WTC11 (cell line): ENCODE results near the gene PTPRN2.
"Not testable (repeated sequence)": the region's sequence is repeated elsewhere in the genome, so short reads cannot be mapped to it uniquely, and the experiment has no call there.

Experiments
- ARID4B ChIP-seq: sonication (generic); formaldehyde crosslinking; IDR thresholded peaks from 2 replicates; pipeline ENCODE4 v1.8.0; 2023; ENCODE audit warnings: missing genetic modification reagents, mild to moderate bottlenecking, borderline replicate concordance
- CTCF ChIP-seq: fragments of 200-600 bp; IDR thresholded peaks from 2 replicates; pipeline ENCODE4 v1.8.0; 2022; ENCODE audit warnings: antibody characterized with exemption
- E2F4 ChIP-seq: sonication (generic); formaldehyde crosslinking; IDR thresholded peaks from 2 replicates; pipeline ENCODE4 v1.8.1; 2022; ENCODE audit warnings: low read depth, mild to moderate bottlenecking, moderate library complexity, missing genetic modification reagents, borderline replicate concordance
- JAZF1 ChIP-seq: fragments of 250-450 bp; sonication (Bioruptor Pico); IDR thresholded peaks from 2 replicates; pipeline ENCODE4 v1.9.0; 2021; ENCODE audit warnings: moderate library complexity, mild to moderate bottlenecking, inconsistent platforms
- MAX ChIP-seq: sonication (generic); formaldehyde crosslinking; IDR thresholded peaks from 2 replicates; pipeline ENCODE4 v1.8.0; 2022; ENCODE audit warnings: mild to moderate bottlenecking, missing genetic modification reagents
- NR1H2 ChIP-seq: sonication (generic); formaldehyde crosslinking; IDR thresholded peaks from 2 replicates; pipeline ENCODE4 v1.9.0; 2021; ENCODE audit warnings: mild to moderate bottlenecking, moderate library complexity, missing genetic modification reagents
- RELA ChIP-seq: sonication (generic); formaldehyde crosslinking; IDR thresholded peaks from 2 replicates; pipeline ENCODE4 v1.8.1; 2022; ENCODE audit warnings: missing genetic modification reagents, mild to moderate bottlenecking, borderline replicate concordance
- SP1 ChIP-seq: sonication (generic); formaldehyde crosslinking; conservative IDR thresholded peaks from 2 replicates; pipeline ENCODE4 v1.8.1; 2022; ENCODE audit warnings: missing genetic modification reagents
- TEAD4 ChIP-seq: sonication (generic); formaldehyde crosslinking; IDR thresholded peaks from 2 replicates; pipeline ENCODE4 v1.8.0; 2022; ENCODE audit warnings: mild to moderate bottlenecking, missing genetic modification reagents
- ZNF281 ChIP-seq: sonication (generic); formaldehyde crosslinking; IDR thresholded peaks from 2 replicates; pipeline ENCODE4 v1.8.0; 2023; ENCODE audit warnings: mild to moderate bottlenecking, missing genetic modification reagents

- TF ChIP-seq SP1 (CRISPR knock-in tag); E2F4 (CRISPR knock-in tag); JAZF1 (CRISPR knock-in tag); CTCF; NR1H2; TEAD4 (CRISPR knock-in tag); MAX; RELA (CRISPR knock-in tag); ZNF281 (CRISPR knock-in tag); ARID4B (CRISPR knock-in tag): not testable (repeated sequence)
Measured at GRCh38 chr7:157895098-157895497, 692.5 kb downstream of the PTPRN2 start.
